ENCODE measurements around the gene ESRRA.

Gene ESRRA

GRCh38 chr11:64275031-64275800 is 30.1 kb upstream of the ESRRA start:
- DNase-seq (ENCODE audit: low spot score), result no peak

GRCh38 chr11:64275841-64276240 is 29.5 kb upstream of the ESRRA start:
- no peak for DNase-seq (ENCODE audit: low spot score)

- no peak for DNase-seq (ENCODE audit: low spot score)
Observed at GRCh38 chr11:64276653-64277431, 28.5 kb upstream of the ESRRA start.

- no peak for DNase-seq (ENCODE audit: low spot score)
Observed at GRCh38 chr11:64278576-64279190, 26.6 kb upstream of the ESRRA start.

- no peak for DNase-seq (ENCODE audit: low spot score)
Observed at GRCh38 chr11:64281957-64282770, 23.2 kb upstream of the ESRRA start.

- no peak for DNase-seq (ENCODE audit: low spot score)
Observed at GRCh38 chr11:64283092-64283491, 22.2 kb upstream of the ESRRA start.

- DNase-seq (ENCODE audit: low spot score), result peak; percentile 94
Observed at GRCh38 chr11:64284048-64284961, 21.0 kb upstream of the ESRRA start, which contains the start of gene BAD. BAD (minus strand) TSS chr11:64284665; CDS start chr11:64284368, 297 bp downstream.

GRCh38 chr11:64284962-64285884 is 20.1 kb upstream of the ESRRA start, which contains the start of gene GPR137:
GPR137 (plus strand) TSS chr11:64285848; CDS start chr11:64286525, 677 bp downstream.
- peak; percentile 91 for DNase-seq (ENCODE audit: low spot score)

- DNase-seq (ENCODE audit: low spot score), result peak; percentile 19
Observed at GRCh38 chr11:64285885-64286800, 19.2 kb upstream of the ESRRA start.

GRCh38 chr11:64286801-64287159 is 18.5 kb upstream of the ESRRA start:
- no peak for DNase-seq (ENCODE audit: low spot score)

GRCh38 chr11:64287676-64288352 is 17.5 kb upstream of the ESRRA start:
- no peak for DNase-seq (ENCODE audit: low spot score)

GRCh38 chr11:64288353-64288750 is 17.0 kb upstream of the ESRRA start:
- DNase-seq (ENCODE audit: low spot score), result no peak

- no peak for DNase-seq (ENCODE audit: low spot score)
Observed at GRCh38 chr11:64289002-64289564, 16.2 kb upstream of the ESRRA start.

- DNase-seq (ENCODE audit: low spot score), result no peak
Observed at GRCh38 chr11:64290352-64291261, 14.7 kb upstream of the ESRRA start.

- DNase-seq (ENCODE audit: low spot score), result no peak
Observed at GRCh38 chr11:64291262-64291751, 14.0 kb upstream of the ESRRA start, which contains the start of gene KCNK4. KCNK4 (plus strand) TSS chr11:64291302; CDS start chr11:64293019, 1,717 bp downstream.

GRCh38 chr11:64291752-64292459 is 13.4 kb upstream of the ESRRA start:
- DNase-seq (ENCODE audit: low spot score), result no peak

All from CD4-positive, alpha-beta T cell treated with Interleukin-2 at 100 ng/mL for 4 hours (primary cell).